AG09319 (cell line): ENCODE measurements around the gene DECR2.
"Not testable (repeated sequence)": the region's sequence is repeated elsewhere in the genome, so short reads cannot be mapped to it uniquely, and the experiment has no call there.

Experiments
- DNase-seq: peaks from one replicate; pipeline ENCODE4 v3.0.0-alpha.2; 2010; ENCODE audit warnings: low read depth; ENCODE audit errors: extremely low read depth
- CTCF ChIP-seq: IDR thresholded peaks from 2 replicates; pipeline ENCODE4 v1.5.1; 2011; ENCODE audit warnings: low read depth, mild to moderate bottlenecking, inconsistent platforms, low read length, moderate library complexity

DECR2 gene

GRCh38 chr16:359067-359763, 42.5 kb upstream of the DECR2 start:
- DNase-seq: no peak
- TF ChIP-seq CTCF: no peak

GRCh38 chr16:359871-360697, 41.6 kb upstream of the DECR2 start:
- no peak for DNase-seq
- no peak for TF ChIP-seq CTCF

- no peak for DNase-seq
- TF ChIP-seq CTCF: no peak
These were observed 40.9 kb upstream of the DECR2 start for GRCh38 chr16:360698-361336.

- DNase-seq: no peak
These were observed 40.3 kb upstream of the DECR2 start for GRCh38 chr16:361341-361871.

GRCh38 chr16:361872-362701, 39.6 kb upstream of the DECR2 start:
- TF ChIP-seq CTCF: peak; percentile 79
- peak; percentile 34 for DNase-seq

More at GRCh38 chr16:361341-361871, 40.3 kb upstream of the DECR2 start:
- TF ChIP-seq CTCF: no peak

- not testable (repeated sequence) for DNase-seq
These were observed 39.0 kb upstream of the DECR2 start for GRCh38 chr16:362702-362999.

- DNase-seq: no peak
- TF ChIP-seq CTCF: no peak
These were observed 38.4 kb upstream of the DECR2 start for GRCh38 chr16:363110-363765.
